ENCODE measurements around the gene TMEM202. TPM values are rescaled to one million over a fixed set of nuclear protein-coding genes. Genes with fewer than 3 reads are reported as not detected.

The TMEM202 gene
- total and polyA plus RNA-seq, 10 of the 15 experiments (the other 5 are each of a cell fraction or from before 2014, with no cell fraction given): not detected

- no peak for TF ChIP-seq CUX1 (IDR thresholded peaks at IDR 0.05; ENCODE audit: insufficient replicate concordance, low read depth, low read length)
- TF ChIP-seq CREB1 (IDR thresholded peaks at IDR 0.05; ENCODE audit: low read depth): no peak
- no peak for TF ChIP-seq YY1 (IDR thresholded peaks at IDR 0.05; ENCODE audit: low read depth, low read length)
- TF ChIP-seq TAF1 (IDR thresholded peaks at IDR 0.05; ENCODE audit: borderline replicate concordance, low read depth, low read length): no peak
- TF ChIP-seq RAD51 (IDR thresholded peaks at IDR 0.05): no peak
- no peak for TF ChIP-seq CBFB (IDR thresholded peaks at IDR 0.05; ENCODE audit: low read depth)
- TF ChIP-seq IKZF1 (conservative IDR thresholded peaks at IDR 0.05): no peak
These were observed 40.0 kb upstream of the TMEM202 start (continued) for GRCh38 chr15:72358121-72358520.

- Histone ChIP-seq H3K9ac (ENCODE audit: control insufficient read depth, insufficient read depth, low read length) (no peak overlapping the region), H3K79me2 (ENCODE audit: control insufficient read depth, insufficient read depth, low read length) (peaks cover 4% of the 10 kb centered on the region), H3K27me3 (replicated peaks in 1 of 2; ENCODE audit: control insufficient read depth in 2 of 2, insufficient read depth in 2 of 2, low read length in 1 of 2) (no peaks in the 10 kb centered on the region), H3K36me3 (ENCODE audit: control insufficient read depth in 2 of 2, insufficient read depth in 2 of 2, low read length in 1 of 2) (peaks cover 16 to 18% of the 10 kb centered on the region in 2 experiments), H4K20me1 (ENCODE audit: control insufficient read depth, insufficient read depth) (no peaks in the 10 kb centered on the region), H3K4me1 (ENCODE audit: control insufficient read depth, insufficient read depth, low read length) (0 out of 2 replicates have a peak, but pooled peaks cover 3% of the 10 kb centered on the region), H3K4me2 (ENCODE audit: control insufficient read depth, insufficient read depth) (no peak overlapping the region), H3K4me3 (no peak overlapping the region), H3K9me3 (replicated peaks; ENCODE audit: control insufficient read depth, insufficient read depth, low read length) (no peaks in the 10 kb centered on the region), H2AFZ (ENCODE audit: control insufficient read depth, low read depth, low read length) (no peak overlapping the region), H3K27ac (ENCODE audit: control insufficient read depth, insufficient read depth) (no peak overlapping the region)
- TF ChIP-seq BACH1 (IDR thresholded peaks at IDR 0.05; ENCODE audit: borderline replicate concordance): no peak
- TF ChIP-seq ZNF217 (IDR thresholded peaks at IDR 0.05): no peak
- TF ChIP-seq FOXK2 (IDR thresholded peaks at IDR 0.05): no peak
- no peak for TF ChIP-seq MLLT1 (IDR thresholded peaks at IDR 0.05)
- TF ChIP-seq ZBED1 (IDR thresholded peaks at IDR 0.05; ENCODE audit: borderline replicate concordance): no peak
- ChIA-PET POLR2A (no interaction called here), RAD21 (ENCODE audit: unreplicated experiment) (no interaction called here), SMC1A (ENCODE audit: uncharacterized antibody, unreplicated experiment) (no interaction called here), CTCF (interaction anchor here (1.4 kb wide), 1 partner anchor 73 kb away, joined by 3 read pairs; no protein-coding TSS in a partner anchor)
- WGBS (ENCODE audit: insufficient coverage, insufficient replicate concordance, low lambda C conversion rate, missing lambda C conversion rate): 22% methylated on average over 7 of the region's 7 CpGs
- no TSS peak for BruUV-seq (replicated peaks)
- intact Hi-C loops (cut with micrococcal nuclease; ENCODE audit: unreplicated experiment): no loop called here
- in situ Hi-C loops (cut with MboI): no loop called here
- ATAC-seq (no peak), FAIRE-seq (no peak), DNase-seq (ENCODE audit: low read depth, low spot score) (no peak)
These were observed 39.4 kb upstream of the TMEM202 start for GRCh38 chr15:72358650-72359171.

Measured in GM12878 (cell line).